Measurements from ENCODE around the gene RILPL2. TPM values are rescaled to one million over a fixed set of nuclear protein-coding genes. Genes with fewer than 3 reads are reported as not detected.
"Not testable (repeated sequence)": the region's sequence is repeated elsewhere in the genome, so short reads cannot be mapped to it uniquely, and the experiment has no call there.

Gene RILPL2
- total RNA-seq, 1 donor from 2014 or later, result 1.9 TPM

DNA sequence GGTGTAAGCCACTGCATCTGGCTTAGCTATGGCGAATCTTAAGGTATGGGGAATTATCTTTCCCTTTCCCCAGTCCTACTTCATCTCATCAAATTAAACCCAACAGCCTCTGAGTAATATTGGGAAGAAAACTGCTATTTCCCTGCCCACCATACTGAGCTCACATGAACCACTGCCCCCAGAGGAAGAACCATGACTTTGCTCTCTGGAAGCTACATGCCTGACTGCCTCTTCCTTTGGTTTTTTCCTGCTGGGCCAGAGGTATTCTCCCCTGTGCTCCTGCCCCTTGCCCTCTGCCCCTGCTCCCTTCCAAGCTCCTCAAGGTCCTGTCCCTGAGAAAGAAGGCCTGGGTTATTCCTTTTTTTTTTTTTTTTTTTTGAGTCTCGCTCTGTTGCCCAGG is 15.2 kb downstream of the RILPL2 start:
- Mint-ChIP-seq H3K9me3 (no peaks in the 10 kb centered on the region), H3K4me3 (no peak overlapping the region), H3K4me1 (no peaks in the 10 kb centered on the region), H3K27ac (ENCODE audit: unreplicated experiment) (no peak overlapping the region), H3K27me3 (ENCODE audit: low read depth) (no peaks in the 10 kb centered on the region), H3K36me3 (ENCODE audit: low read depth) (peaks cover 2% of the 10 kb centered on the region)
- no peak for DNase-seq (ENCODE audit: low read depth, low spot score)
- TF ChIP-seq CTCF (conservative IDR thresholded peaks at IDR 0.05), result no peak

DNA sequence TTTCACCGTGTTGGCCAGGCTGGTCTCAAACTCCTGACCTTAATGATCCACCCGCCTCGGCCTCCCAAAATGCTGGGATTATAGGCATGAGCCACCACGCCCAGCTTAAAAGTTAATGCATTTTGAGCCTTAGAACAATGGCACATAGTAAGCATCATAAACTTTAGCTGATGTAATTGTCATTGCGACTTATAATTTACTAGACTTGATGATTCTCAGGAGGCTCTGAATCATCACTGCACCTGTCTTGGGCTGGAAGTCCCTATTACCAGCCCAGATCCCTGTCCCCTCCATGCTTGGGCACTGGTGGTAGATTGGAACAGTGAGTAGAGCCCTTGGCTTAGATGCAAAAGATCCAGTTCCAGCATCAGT is 26.5 kb downstream of the RILPL2 start:
- Mint-ChIP-seq H3K4me1 (peaks cover 2% of the 10 kb centered on the region), H3K4me3 (no peak overlapping the region), H3K9me3 (no peaks in the 10 kb centered on the region), H3K27me3 (ENCODE audit: low read depth) (no peaks in the 10 kb centered on the region), H3K27ac (ENCODE audit: unreplicated experiment) (no peak overlapping the region), H3K36me3 (ENCODE audit: low read depth) (peaks cover 6% of the 10 kb centered on the region)
- no peak for TF ChIP-seq CTCF (conservative IDR thresholded peaks at IDR 0.05)
- no peak for DNase-seq (ENCODE audit: low read depth, low spot score)

DNA sequence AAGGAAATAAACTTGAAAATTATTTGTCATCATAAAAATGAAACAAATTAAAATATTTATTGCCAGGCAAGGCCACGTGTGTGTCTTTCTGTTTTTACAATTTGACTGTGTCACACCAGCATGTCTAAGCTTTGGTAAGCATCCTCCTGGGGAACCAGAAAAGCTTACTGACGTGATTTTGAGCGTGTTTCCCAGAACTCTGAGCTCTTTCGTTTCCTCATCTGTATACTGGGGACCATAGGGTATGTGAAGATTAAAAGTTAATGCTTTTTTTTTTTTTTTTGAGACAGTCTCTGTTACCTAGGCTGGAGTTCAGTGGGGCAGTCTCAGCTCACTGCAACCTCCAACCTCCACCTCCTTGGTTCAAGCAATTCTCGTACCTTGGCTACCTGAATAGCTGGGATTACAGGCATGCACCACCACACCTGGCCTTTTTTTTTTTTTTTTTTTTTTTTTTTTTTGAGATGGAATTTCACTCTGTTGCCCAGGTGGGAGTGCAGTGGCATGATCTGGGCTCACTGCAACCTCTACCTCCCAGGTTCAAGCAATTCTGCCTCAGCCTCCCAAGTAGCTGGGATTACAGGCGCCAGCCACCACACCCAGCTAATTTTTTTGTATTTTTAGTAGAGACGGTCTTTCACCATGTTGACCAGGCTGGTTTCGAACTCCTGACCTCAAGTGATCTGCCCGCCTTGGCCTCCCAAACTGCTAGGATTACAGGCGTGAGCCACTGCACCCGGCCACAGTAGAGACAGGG is 27.0 kb downstream of the RILPL2 start:
- not testable (repeated sequence) for H3K27me3 Mint-ChIP-seq (ENCODE audit: low read depth); H3K9me3 Mint-ChIP-seq; H3K27ac Mint-ChIP-seq (ENCODE audit: unreplicated experiment); DNase-seq (ENCODE audit: low read depth, low spot score); H3K4me1 Mint-ChIP-seq; H3K36me3 Mint-ChIP-seq (ENCODE audit: low read depth); H3K4me3 Mint-ChIP-seq

DNA sequence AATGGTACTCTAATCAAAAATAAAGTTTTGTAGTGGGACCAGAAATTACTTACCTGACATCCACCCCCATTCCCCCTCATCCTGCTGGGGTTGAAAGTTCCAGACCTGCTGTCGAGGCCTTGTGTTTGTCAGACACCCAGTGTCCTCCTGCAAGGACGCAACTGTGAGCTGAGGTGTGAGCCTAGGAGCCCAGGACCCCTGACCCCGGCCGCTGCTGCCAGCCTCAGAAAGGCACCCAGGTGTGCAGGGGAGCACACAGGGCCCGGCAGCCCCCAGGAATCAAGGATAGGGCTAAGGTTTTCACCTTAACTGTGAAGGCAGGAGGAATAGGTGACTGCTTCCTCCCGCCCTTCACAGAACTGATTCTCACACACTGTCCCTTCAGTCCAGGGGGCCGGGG is 27.9 kb downstream of the RILPL2 start:
- H3K27ac Mint-ChIP-seq (ENCODE audit: unreplicated experiment); H3K4me3 Mint-ChIP-seq; H3K4me1 Mint-ChIP-seq; H3K9me3 Mint-ChIP-seq; DNase-seq (ENCODE audit: low read depth, low spot score); H3K36me3 Mint-ChIP-seq (ENCODE audit: low read depth); H3K27me3 Mint-ChIP-seq (ENCODE audit: low read depth): not testable (repeated sequence)

- H3K4me1 Mint-ChIP-seq; H3K27ac Mint-ChIP-seq (ENCODE audit: unreplicated experiment); H3K36me3 Mint-ChIP-seq (ENCODE audit: low read depth); H3K27me3 Mint-ChIP-seq (ENCODE audit: low read depth); DNase-seq (ENCODE audit: low read depth, low spot score); H3K9me3 Mint-ChIP-seq; H3K4me3 Mint-ChIP-seq: not testable (repeated sequence)
These were observed 28.6 kb downstream of the RILPL2 start for GRCh38 chr12:123407934-123408333.

- not testable (repeated sequence) for DNase-seq (ENCODE audit: low read depth, low spot score); H3K27ac Mint-ChIP-seq (ENCODE audit: unreplicated experiment); H3K27me3 Mint-ChIP-seq (ENCODE audit: low read depth); H3K9me3 Mint-ChIP-seq; H3K36me3 Mint-ChIP-seq (ENCODE audit: low read depth); H3K4me1 Mint-ChIP-seq; H3K4me3 Mint-ChIP-seq
These were observed 29.2 kb downstream of the RILPL2 start for GRCh38 chr12:123407269-123407668.

GRCh38 chr12:123404581-123404980 is 31.9 kb downstream of the RILPL2 start:
- Mint-ChIP-seq H3K9me3 (no peaks in the 10 kb centered on the region), H3K4me3 (no peak overlapping the region), H3K27me3 (ENCODE audit: low read depth) (no peaks in the 10 kb centered on the region), H3K36me3 (ENCODE audit: low read depth) (peaks cover 8% of the 10 kb centered on the region), H3K4me1 (no peaks in the 10 kb centered on the region), H3K27ac (ENCODE audit: unreplicated experiment) (no peak overlapping the region)
- DNase-seq (ENCODE audit: low read depth, low spot score), result no peak
- no peak for TF ChIP-seq CTCF (conservative IDR thresholded peaks at IDR 0.05)
